IPS-NIHi7 (cell line): Measurements from ENCODE around the gene GTF2I.
"Not testable (repeated sequence)": the region's sequence is repeated elsewhere in the genome, so short reads cannot be mapped to it uniquely, and the experiment has no call there.

Experiments
- DNase-seq: peaks from one replicate; pipeline ENCODE4 v3.0.0; 2012; ENCODE audit warnings: mixed read lengths; ENCODE audit errors: extremely low spot score

The GTF2I gene

GRCh38 chr7:74717889-74718288 lies 60.4 kb downstream of the GTF2I start:
- no peak for DNase-seq

GRCh38 chr7:74718336-74718735 lies 60.8 kb downstream of the GTF2I start:
- no peak for DNase-seq

GRCh38 chr7:74722153-74722552 lies 64.6 kb downstream of the GTF2I start:
- DNase-seq, result no peak

- no peak for DNase-seq
These were observed 68.3 kb downstream of the GTF2I start for GRCh38 chr7:74725840-74726239.

- no peak for DNase-seq
These were observed 69.0 kb downstream of the GTF2I start for GRCh38 chr7:74726309-74727101.

GRCh38 chr7:74728686-74729085 lies 71.2 kb downstream of the GTF2I start:
- DNase-seq, result not testable (repeated sequence)

- DNase-seq, result not testable (repeated sequence)
These were observed 72.7 kb downstream of the GTF2I start for GRCh38 chr7:74730186-74730585.

GRCh38 chr7:74739974-74740703 lies 82.6 kb downstream of the GTF2I start:
- DNase-seq, result not testable (repeated sequence)

GRCh38 chr7:74743936-74744557 lies 86.5 kb downstream of the GTF2I start:
- DNase-seq, result not testable (repeated sequence)

GRCh38 chr7:74753921-74754482 lies 96.5 kb downstream of the GTF2I start:
- DNase-seq, result not testable (repeated sequence)

- not testable (repeated sequence) for DNase-seq
These were observed 99.2 kb downstream of the GTF2I start for GRCh38 chr7:74756673-74757072.

- not testable (repeated sequence) for DNase-seq
These were observed 100.8 kb downstream of the GTF2I start for GRCh38 chr7:74758268-74758667.

- DNase-seq, result not testable (repeated sequence)
These were observed 101.5 kb downstream of the GTF2I start for GRCh38 chr7:74758982-74759381.

- DNase-seq, result not testable (repeated sequence)
These were observed 107.8 kb downstream of the GTF2I start for GRCh38 chr7:74765205-74765918.

- DNase-seq, result not testable (repeated sequence)
These were observed 109.0 kb downstream of the GTF2I start for GRCh38 chr7:74766509-74766908.

- DNase-seq, result not testable (repeated sequence)
These were observed 109.5 kb downstream of the GTF2I start for GRCh38 chr7:74766991-74767390.

GRCh38 chr7:74770062-74770461 lies 112.5 kb downstream of the GTF2I start:
- not testable (repeated sequence) for DNase-seq

- not testable (repeated sequence) for DNase-seq
These were observed 114.6 kb downstream of the GTF2I start for GRCh38 chr7:74772093-74772492.

- DNase-seq, result not testable (repeated sequence)
These were observed 116.5 kb downstream of the GTF2I start, which contains the start of gene NCF1 for GRCh38 chr7:74773760-74774750. NCF1 (plus strand) TSS chr7:74774011; CDS start chr7:74774032, 21 bp downstream.

- DNase-seq, result not testable (repeated sequence)
These were observed 117.6 kb downstream of the GTF2I start for GRCh38 chr7:74775111-74775510.
